Esophagus (tissue), 2 donors: ENCODE data around the gene UTS2B. TPM values are rescaled to one million over a fixed set of nuclear protein-coding genes. Genes with fewer than 3 reads are reported as not detected.

ENCODE experiments used
- H3K27ac ChIP-seq, 2 donors: one replicate each; pipeline ENCODE4 v1.5.1; 2013; ENCODE audit warnings: low read depth in 2 of 2, mild to moderate bottlenecking in 2 of 2, inconsistent platforms in 1 of 2, low read length in 1 of 2, moderate library complexity in 1 of 2
- H3K27me3 ChIP-seq, 2 donors: one replicate each; pipeline ENCODE4 v1.6.1; 2013; ENCODE audit warnings: low read length in 2 of 2, control low read depth in 1 of 2, mild to moderate bottlenecking in 1 of 2; ENCODE audit not compliant: insufficient read depth in 2 of 2, control insufficient read depth in 1 of 2
- H3K36me3 ChIP-seq, 2 donors: one replicate each; pipeline ENCODE4 v1.6.1; 2013; ENCODE audit warnings: low read length in 1 of 2; ENCODE audit not compliant: control insufficient read depth in 2 of 2, insufficient read depth in 2 of 2
- H3K4me1 ChIP-seq, 2 donors: one replicate each; pipeline ENCODE4 v1.6.1; 2013; ENCODE audit warnings: low read length in 1 of 2; ENCODE audit not compliant: control insufficient read depth in 2 of 2, insufficient read depth in 2 of 2
- H3K4me3 ChIP-seq, 2 donors: one replicate each; pipeline ENCODE4 v1.5.1; 2013; ENCODE audit warnings: low read length in 2 of 2, mild to moderate bottlenecking in 2 of 2, low read depth in 1 of 2, moderate library complexity in 1 of 2
- H3K9me3 ChIP-seq, 2 donors: one replicate each; pipeline ENCODE4 v1.6.1; 2013; ENCODE audit warnings: mild to moderate bottlenecking in 2 of 2, low read depth in 1 of 2, low read length in 1 of 2, moderate library complexity in 1 of 2; ENCODE audit not compliant: control insufficient read depth in 2 of 2, insufficient read depth in 1 of 2
- WGBS, 2 donors: extraction: QIAGEN DNeasy Blood & Tissue Kit; methylation state at CpG; one replicate each; pipeline ENCODE4 v1.1.7; 2013; 5-methylcytosine and 5-hydroxymethylcytosine counted together
- polyA plus RNA-seq, 2 donors: library from polyadenylated mRNA; stranded (reverse); fragments of 200-250 nt; gene quantifications; one replicate each; pipeline ENCODE4 v1.2.3, GENCODE V29; 2013
- donor health status: healthy with polysubstance abuse.
- donor health status: Bipolar disorder and iron deficiency.

The UTS2B gene
- polyA plus RNA-seq, 2 donors: 0.04 TPM; not detected in 1

DNA sequence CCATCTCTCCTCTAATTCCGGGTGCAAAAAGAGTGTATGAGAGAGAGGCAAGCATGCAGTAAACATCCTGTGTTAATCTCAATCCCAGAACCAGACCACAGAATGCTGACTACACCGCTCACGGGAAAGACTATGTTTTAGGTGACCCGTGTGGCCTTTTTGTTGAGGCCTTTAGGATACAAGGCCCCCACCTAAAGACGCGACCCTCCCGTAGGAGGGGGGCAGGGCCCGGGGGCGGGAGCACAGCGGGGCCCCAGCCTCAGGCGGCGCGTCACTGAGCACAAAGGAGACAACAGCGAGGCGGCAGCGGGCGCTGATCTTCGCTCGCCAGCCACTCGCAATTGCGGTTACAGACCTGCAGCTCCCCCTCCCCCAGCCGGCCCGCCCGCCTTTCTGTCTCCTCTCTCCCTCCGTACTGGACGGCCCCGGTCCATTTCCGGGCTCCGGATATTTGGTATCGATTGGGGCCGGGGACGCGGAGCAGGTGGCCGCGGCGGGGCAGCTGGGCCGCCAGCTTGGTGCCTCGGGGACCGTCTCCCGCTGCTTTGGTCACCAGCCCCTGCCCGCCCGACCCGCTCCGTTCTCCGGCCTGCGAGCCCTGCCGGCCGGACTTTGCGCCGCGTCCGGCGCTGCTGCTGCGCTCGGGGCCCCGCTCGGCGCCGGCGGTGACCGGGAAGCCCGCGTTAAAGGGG is 1.2 kb downstream of the UTS2B start, which contains the start of gene CCDC50:
Gene CCDC50 (plus strand): TSS at position 433 of the 692 bp plus-strand sequence. CDS start 281 bp downstream, outside the sequence.
- H3K4me3 ChIP-seq: peak within 1 kb of the TSS; percentile 89 to 97
- H3K4me1 ChIP-seq: no peaks in the 10 kb centered on the region
- H3K9me3 ChIP-seq: no peaks in the 10 kb centered on the region
- H3K27ac ChIP-seq: peak within 1 kb of the TSS; percentile 86 to 91
- H3K36me3 ChIP-seq: no peaks in the 10 kb centered on the region
- 1% methylated on average over 60 to 63 of the region's 63 CpGs for WGBS, 2 donors
- H3K27me3 ChIP-seq: no peaks in the 10 kb centered on the region

- no peaks in the 10 kb centered on the region for H3K4me1 ChIP-seq
- peak overlapping the region in 1 of 2 donors; percentile 91 for H3K27ac ChIP-seq
- no peaks in the 10 kb centered on the region for H3K9me3 ChIP-seq
- H3K36me3 ChIP-seq: no peaks in the 10 kb centered on the region
- 61 to 62% methylated on average over 9 of the region's 9 CpGs for WGBS, 2 donors
- H3K4me3 ChIP-seq: peak overlapping the region in 1 of 2 donors; percentile 97
- H3K27me3 ChIP-seq: no peaks in the 10 kb centered on the region
Observed at GRCh38 chr3:191328383-191328961, 1.9 kb downstream of the UTS2B start.

GRCh38 chr3:191327526-191327925 is 2.8 kb downstream of the UTS2B start:
- no peaks in the 10 kb centered on the region for H3K27me3 ChIP-seq
- no peaks in the 10 kb centered on the region for H3K4me1 ChIP-seq
- H3K9me3 ChIP-seq: no peaks in the 10 kb centered on the region
- WGBS, 2 donors: 51 to 60% methylated on average over 2 of the region's 2 CpGs
- no peak overlapping the region for H3K27ac ChIP-seq
- H3K4me3 ChIP-seq: no peak overlapping the region
- no peaks in the 10 kb centered on the region for H3K36me3 ChIP-seq

GRCh38 chr3:191324936-191325335 is 5.4 kb downstream of the UTS2B start:
- H3K4me3 ChIP-seq: no peak overlapping the region
- 86 to 91% methylated on average over 2 of the region's 2 CpGs for WGBS, 2 donors
- no peaks in the 10 kb centered on the region for H3K36me3 ChIP-seq

GRCh38 chr3:191321019-191321767 is 9.1 kb downstream of the UTS2B start:
- H3K4me3 ChIP-seq: no peak overlapping the region
- WGBS, 2 donors: 90 to 91% methylated on average over 4 of the region's 4 CpGs
- no peaks in the 10 kb centered on the region for H3K27me3 ChIP-seq

More at GRCh38 chr3:191324936-191325335, 5.4 kb downstream of the UTS2B start:
- H3K4me1 ChIP-seq: no peaks in the 10 kb centered on the region
- H3K27me3 ChIP-seq: no peaks in the 10 kb centered on the region
- no peak overlapping the region for H3K27ac ChIP-seq
- H3K9me3 ChIP-seq: no peaks in the 10 kb centered on the region

DNA sequence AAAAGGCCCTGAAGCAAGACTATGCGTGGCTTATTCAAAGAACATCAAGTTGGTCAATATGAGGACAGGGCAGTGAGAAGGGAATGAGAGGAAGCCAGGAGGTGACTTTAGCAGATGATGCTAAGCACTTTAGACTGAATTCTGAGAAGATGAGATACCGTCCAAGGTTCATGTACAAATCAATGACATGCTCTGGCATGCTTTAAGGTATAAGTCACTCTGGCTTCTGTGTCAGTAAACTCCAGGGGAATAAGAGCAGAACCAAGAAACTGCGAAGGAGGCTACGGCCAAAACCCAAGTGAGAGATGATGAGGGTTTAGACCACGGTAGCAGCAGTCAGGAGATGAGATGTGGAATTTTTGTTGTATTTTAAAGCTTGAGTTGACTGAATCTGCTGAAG is 10.0 kb downstream of the UTS2B start:
- WGBS, 2 donors: 56 to 68% methylated on average over 5 of the region's 5 CpGs
- no peaks in the 10 kb centered on the region for H3K27me3 ChIP-seq
- no peaks in the 10 kb centered on the region for H3K9me3 ChIP-seq
- no peak overlapping the region for H3K27ac ChIP-seq
- H3K36me3 ChIP-seq: no peaks in the 10 kb centered on the region
- H3K4me1 ChIP-seq: no peaks in the 10 kb centered on the region
- no peak overlapping the region for H3K4me3 ChIP-seq

More at GRCh38 chr3:191321019-191321767, 9.1 kb downstream of the UTS2B start:
- H3K4me1 ChIP-seq: no peaks in the 10 kb centered on the region
- no peaks in the 10 kb centered on the region for H3K9me3 ChIP-seq
- no peak overlapping the region for H3K27ac ChIP-seq
- no peaks in the 10 kb centered on the region for H3K36me3 ChIP-seq

GRCh38 chr3:191316876-191317603 is 13.3 kb downstream of the UTS2B start:
- Histone ChIP-seq H3K4me3 (no peak overlapping the region), H3K9me3 (no peaks in the 10 kb centered on the region), H3K36me3 (no peaks in the 10 kb centered on the region), H3K4me1 (no peaks in the 10 kb centered on the region), H3K27ac (no peak overlapping the region), H3K27me3 (no peaks in the 10 kb centered on the region)
- WGBS, 2 donors: 95 to 96% methylated on average over 40 of the region's 40 CpGs

DNA sequence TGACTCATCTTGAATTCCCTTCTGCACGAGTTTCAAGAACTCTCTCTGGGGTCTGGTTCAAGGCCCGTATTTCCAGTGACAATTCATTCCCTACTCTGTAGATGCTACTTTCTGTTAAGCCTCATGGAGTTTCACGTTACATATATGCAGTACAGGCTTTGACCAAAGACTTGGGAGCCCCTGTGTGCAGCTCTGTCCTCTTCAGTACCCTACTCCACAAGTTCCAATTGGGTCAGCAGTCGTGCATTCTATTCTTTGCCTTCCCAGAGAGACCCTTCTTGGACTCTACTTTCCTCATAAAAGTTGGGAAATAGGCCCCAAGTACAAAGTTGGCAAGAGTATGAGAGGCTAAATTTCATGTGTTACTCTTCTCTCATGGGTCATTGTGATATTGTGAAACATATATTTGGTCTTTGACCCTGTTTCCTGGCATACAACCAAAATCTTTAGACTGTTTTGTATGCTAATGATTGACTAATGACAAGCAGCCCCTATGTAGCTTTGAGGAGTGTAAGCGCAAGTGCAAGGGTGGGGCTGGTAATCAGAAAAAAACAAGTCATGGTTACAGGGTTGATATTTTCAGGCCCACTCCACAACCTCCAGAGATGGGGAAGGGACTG is 16.1 kb downstream of the UTS2B start:
- no peaks in the 10 kb centered on the region for H3K36me3 ChIP-seq
- WGBS, 2 donors: 86 to 91% methylated on average over 5 of the region's 5 CpGs
- H3K27ac ChIP-seq: no peak overlapping the region
- no peaks in the 10 kb centered on the region for H3K4me1 ChIP-seq
- no peaks in the 10 kb centered on the region for H3K9me3 ChIP-seq
- H3K27me3 ChIP-seq: no peaks in the 10 kb centered on the region
- no peak overlapping the region for H3K4me3 ChIP-seq

- Histone ChIP-seq H3K27me3 (no peaks in the 10 kb centered on the region), H3K27ac (no peak overlapping the region), H3K4me1 (no peaks in the 10 kb centered on the region), H3K4me3 (no peak overlapping the region), H3K9me3 (no peaks in the 10 kb centered on the region), H3K36me3 (no peaks in the 10 kb centered on the region)
- WGBS, 2 donors: 81 to 88% methylated on average over 2 of the region's 2 CpGs
Observed at GRCh38 chr3:191313296-191313695, 17.0 kb downstream of the UTS2B start.
